ENCODE data around the gene ENTHD1. TPM values are rescaled to one million over a fixed set of nuclear protein-coding genes. Genes with fewer than 3 reads are reported as not detected.

ENTHD1 gene
- total and polyA plus RNA-seq, 2 donors (not counting 3 experiments of a cell fraction or from before 2014, with no cell fraction given): not detected

GRCh38 chr22:39821008-39821407 is 72.6 kb downstream of the ENTHD1 start:
- Histone ChIP-seq H3K4me3 (replicated peaks in 1 of 3; ENCODE audit: insufficient read depth in 1 of 3, low read depth in 1 of 3, low read length in 3 of 3) (no peak overlapping the region), H3K27me3 (ENCODE audit: control insufficient read depth in 2 of 2, insufficient read depth in 2 of 2, low read length in 2 of 2) (peaks cover 0 to 21% of the 10 kb centered on the region in 2 experiments), H3K4me2 (ENCODE audit: insufficient read depth, low read length) (no peak overlapping the region), H3K36me3 (ENCODE audit: control insufficient read depth in 2 of 2, extremely low read depth in 1 of 2, insufficient read depth in 2 of 2, low read length in 2 of 2) (no peaks in the 10 kb centered on the region), H2AFZ (ENCODE audit: low read depth, low read length) (no peak overlapping the region), H3K79me2 (ENCODE audit: control insufficient read depth, insufficient read depth, low read length) (no peaks in the 10 kb centered on the region), H3K9me1 (replicated peaks; ENCODE audit: control insufficient read depth, extremely low read depth, insufficient read depth, low read length) (no peaks in the 10 kb centered on the region), H3K4me1 (ENCODE audit: control insufficient read depth, extremely low read depth, insufficient read depth, low read length) (peaks cover 9% of the 10 kb centered on the region), H3K9ac (replicated peaks; ENCODE audit: extremely low read depth, insufficient read depth, low read length) (no peak overlapping the region), H3K27ac (ENCODE audit: insufficient read depth, low read depth, low read length) (no peak overlapping the region), H4K20me1 (replicated peaks; ENCODE audit: control insufficient read depth, extremely low read depth, insufficient read depth, low read length) (no peaks in the 10 kb centered on the region), H3K9me3 (replicated peaks; ENCODE audit: control insufficient read depth, insufficient read depth, low read length) (no peaks in the 10 kb centered on the region)
- no TSS peak for BruUV-seq (replicated peaks)
- FAIRE-seq: no peak
- no peak for TF ChIP-seq GATA2 (IDR thresholded peaks at IDR 0.05; ENCODE audit: insufficient read depth, insufficient read length, low read depth, low read length)
- no peak for TF ChIP-seq MYC (IDR thresholded peaks at IDR 0.05; ENCODE audit: low read depth, low read length)
- TF ChIP-seq POLR2AphosphoS5 (IDR thresholded peaks at IDR 0.05; ENCODE audit: insufficient read depth, low read depth, low read length): no peak
- TF ChIP-seq EZH2 (IDR thresholded peaks at IDR 0.05; ENCODE audit: borderline replicate concordance, low read depth, low read length, severe bottlenecking): no peak
- TF ChIP-seq POLR2A (IDR thresholded peaks at IDR 0.05; ENCODE audit: low read depth, low read length): no peak
- TF ChIP-seq MAX (IDR thresholded peaks at IDR 0.05; ENCODE audit: insufficient read depth, insufficient read length): no peak
- no peak for TF ChIP-seq JUN (IDR thresholded peaks at IDR 0.05; ENCODE audit: borderline replicate concordance, insufficient read depth, insufficient read length, low read depth)
- no peak for TF ChIP-seq FOS (IDR thresholded peaks at IDR 0.05; ENCODE audit: borderline replicate concordance, insufficient read depth, low read length)
- TF ChIP-seq CTCF (IDR thresholded peaks at IDR 0.05; ENCODE audit: extremely low read depth in 1 of 2, insufficient read depth in 1 of 2, low read depth in 1 of 2, low read length in 2 of 2): no peak
- POLR2A ChIA-PET: no interaction called here
- CTCF ChIA-PET: interaction anchor here (2.6 kb wide), 1 partner anchor 13 kb away, joined by 7 read pairs; no protein-coding TSS in a partner anchor
- intact Hi-C loops (cut with micrococcal nuclease) (no loop called here), dilution Hi-C loops (cut with MboI; ENCODE audit: extremely low pct_ligation_motif_present, low sequenced_read_pairs) (no loop called here)
- DNase-seq (ENCODE audit: low read depth, low spot score): no peak
